Measurements from ENCODE around the gene SUOX.
"Not testable (repeated sequence)": the region's sequence is repeated elsewhere in the genome, so short reads cannot be mapped to it uniquely, and the experiment has no call there.

The SUOX gene

DNA sequence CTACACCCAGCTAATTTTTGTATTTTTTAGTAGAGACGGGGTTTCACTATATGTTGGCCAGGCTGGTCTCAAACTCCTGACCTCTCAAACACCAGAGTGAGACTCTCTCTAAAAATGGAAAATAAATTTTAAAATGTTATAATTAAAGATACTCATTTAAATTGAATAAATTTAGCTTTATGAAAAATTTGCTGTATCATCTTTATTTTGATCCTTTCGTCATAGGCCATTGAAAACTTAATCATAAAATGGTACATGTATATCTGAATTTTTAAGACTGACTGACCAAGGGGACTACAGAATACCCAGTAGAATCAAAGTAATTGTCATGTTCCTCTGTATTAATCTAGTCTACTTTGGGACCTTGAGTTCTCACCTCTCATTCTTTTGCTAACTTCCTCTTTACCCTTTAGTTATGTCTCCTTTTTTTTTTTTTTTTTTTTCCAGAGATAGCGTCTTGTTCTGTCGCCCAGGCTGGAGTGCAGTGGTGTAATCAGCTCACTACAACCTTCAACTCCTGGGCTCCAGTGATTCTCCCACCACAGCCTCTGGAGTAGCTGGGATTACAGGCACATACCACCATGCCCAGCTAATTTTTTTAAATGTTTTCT, 13.7 kb upstream of the SUOX start:
- DNase-seq (ENCODE audit: low read depth): no peak

DNA sequence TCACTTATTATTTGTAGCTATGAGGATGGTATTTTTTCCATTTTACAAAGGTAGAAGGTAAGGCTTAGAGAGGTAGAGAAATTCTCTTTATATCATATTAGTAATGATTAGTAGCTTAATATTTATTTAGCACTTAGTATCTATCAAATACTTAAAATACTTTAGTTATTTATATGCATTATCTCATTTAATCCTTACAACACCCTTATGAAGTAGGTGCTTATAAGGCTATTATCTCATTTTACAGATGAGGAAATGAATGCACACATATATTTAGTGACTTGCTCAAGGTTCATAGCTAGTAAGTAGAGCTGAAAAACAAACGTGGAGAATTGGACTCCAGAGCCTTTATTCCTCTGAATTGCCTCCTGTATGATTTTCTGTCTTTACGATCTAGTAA, 12.2 kb upstream of the SUOX start:
- no peak for DNase-seq (ENCODE audit: low read depth)

DNA sequence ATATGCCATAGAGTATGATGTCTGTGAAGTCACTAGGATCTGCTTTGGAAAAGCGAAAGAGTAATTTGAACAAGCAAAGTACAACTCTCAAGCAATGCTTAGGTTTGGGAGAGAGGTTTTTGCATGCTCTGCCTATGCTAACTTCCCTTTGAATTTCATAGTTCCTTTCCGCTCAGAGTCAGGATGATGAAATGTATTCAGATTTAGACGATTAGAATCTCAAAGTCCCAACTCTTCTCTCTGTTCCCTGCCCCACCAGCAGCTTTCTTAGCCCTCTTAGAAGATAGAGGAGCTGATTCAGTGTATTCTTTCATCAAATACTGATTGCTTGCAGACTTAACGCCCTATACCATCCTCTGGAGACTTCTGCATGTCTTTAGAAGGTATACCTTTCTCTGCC, 11.7 kb upstream of the SUOX start:
- no peak for DNase-seq (ENCODE audit: low read depth)

DNA sequence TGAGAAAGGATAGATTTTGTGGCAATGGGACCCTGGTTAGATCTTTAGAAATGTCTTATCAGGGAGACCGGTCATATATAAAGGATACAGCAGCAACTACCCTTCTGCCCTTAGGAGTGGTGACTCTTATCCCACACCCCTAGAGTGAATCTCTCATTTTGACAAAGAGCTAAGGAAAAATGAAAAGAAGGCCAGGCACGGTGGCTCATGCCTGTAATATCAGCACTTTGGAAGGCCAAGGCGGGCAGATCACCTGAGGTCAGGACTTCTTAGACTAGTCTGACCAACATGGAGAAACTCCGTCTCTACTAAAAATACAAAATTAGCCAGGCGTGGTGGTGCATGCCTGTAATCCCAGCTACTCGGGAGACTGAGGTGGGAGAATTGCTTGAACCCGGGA, 11.1 kb upstream of the SUOX start:
- DNase-seq (ENCODE audit: low read depth): not testable (repeated sequence)

DNA sequence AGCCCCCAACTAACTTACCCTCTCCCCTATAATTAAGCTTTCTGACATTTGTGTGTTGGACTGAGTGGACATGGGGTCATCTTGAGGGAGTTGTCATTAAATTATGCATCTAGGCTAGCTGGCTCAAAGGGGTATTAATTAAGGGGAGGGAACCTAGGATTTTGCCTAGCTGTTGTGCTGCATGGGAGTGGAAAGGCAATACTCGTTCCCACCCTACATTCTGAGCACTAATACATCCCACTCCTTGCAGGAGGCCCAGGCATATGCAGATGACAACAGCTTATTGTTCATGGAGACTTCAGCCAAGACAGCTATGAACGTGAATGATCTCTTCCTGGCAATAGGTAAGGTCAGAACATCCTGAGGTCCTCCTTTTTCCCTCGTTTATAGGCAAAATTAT, 6.0 kb upstream of the SUOX start:
- no peak for DNase-seq (ENCODE audit: low read depth)

DNA sequence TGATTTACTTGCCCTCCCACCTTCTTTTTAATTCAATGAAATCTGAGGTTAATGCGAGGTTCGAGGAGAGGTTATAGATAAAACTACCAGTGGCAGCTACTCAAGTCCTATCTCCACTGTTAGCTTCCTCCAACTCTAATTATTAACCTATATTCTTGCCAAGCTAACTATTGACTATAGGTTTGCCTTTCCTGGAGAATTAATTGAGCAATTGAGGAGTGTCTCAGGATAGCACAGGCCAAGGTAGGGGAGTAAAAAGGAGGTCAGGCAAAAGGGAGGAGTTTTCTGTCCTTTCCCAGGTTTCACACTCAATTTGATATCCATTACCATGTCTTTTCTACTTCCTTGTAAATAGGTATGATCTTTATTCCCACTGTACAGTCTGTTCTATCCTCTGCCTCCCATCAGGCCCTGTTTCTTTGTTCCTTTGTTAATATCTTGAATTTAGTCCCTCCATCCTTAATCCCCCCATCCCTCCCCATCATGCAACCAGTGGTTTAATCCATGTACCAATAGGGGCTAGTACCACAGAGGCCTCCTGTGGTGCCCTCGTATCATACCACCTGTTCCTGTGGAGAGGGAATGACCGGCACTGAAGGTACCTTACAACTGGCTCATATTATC, 3.7 kb upstream of the SUOX start:
- DNase-seq (ENCODE audit: low read depth): no peak

DNA sequence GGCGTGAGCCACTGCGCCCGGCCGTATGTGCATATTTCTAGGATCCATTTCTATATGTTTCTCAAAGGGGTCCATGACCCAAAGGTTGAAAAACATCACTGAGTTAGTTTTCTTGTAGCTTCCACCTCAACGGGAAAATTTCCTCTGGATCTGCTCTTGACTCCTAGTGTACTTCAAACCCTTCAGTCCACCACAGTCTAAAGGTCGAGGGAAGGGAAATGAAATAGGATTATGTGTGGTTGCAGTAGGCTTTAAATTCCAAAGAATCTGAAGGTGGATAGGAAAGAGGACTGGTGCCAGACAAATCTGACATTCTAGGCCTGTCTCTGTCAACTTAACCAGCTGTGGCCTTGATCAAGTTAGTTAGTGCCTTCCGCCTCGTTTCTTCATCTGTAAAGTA, 1.7 kb upstream of the SUOX start:
- DNase-seq (ENCODE audit: low read depth): no peak

DNA sequence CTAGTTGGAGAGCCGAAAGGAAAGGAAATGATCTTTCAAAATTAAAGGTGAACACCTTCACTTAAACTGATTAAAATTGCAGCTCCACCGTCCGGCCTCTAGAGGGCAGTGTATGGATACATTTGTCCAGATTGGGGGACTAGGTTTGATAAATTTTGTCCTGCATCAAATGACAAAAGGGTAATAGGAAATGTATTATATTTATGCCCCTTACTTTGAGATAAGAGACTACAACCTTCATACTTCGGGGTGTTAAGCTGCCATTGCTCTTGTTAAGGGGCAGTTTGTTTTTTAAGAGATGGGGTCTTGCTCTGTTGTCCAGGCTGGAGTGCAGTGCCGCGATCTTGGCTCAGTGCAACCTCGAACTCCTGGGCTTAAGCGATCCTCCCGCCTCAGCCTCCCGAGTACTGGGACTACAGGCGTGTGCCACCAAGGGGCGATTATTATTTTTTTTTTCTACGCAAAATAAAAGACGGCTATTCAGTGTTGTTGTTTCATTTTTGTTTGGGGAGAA, 818 bp upstream of the SUOX start:
- peak; percentile 47 for DNase-seq (ENCODE audit: low read depth)

DNA sequence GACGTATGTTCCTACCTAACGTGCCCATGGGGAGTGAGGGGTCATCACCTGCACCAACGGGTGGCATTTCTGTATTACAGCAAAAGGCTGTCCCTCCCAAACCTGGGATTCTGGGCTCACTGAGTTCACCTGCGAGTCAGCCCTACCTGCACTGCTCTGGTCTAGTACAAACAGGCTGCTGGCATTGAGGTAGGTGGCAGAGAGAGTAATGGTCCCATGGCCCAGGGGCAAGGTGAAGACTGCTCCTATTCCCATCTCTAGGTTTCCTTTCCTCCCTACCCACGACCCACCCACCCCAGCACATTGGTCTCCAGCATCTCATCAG, 421 bp downstream of the SUOX start:
- no peak for DNase-seq (ENCODE audit: low read depth)

DNA sequence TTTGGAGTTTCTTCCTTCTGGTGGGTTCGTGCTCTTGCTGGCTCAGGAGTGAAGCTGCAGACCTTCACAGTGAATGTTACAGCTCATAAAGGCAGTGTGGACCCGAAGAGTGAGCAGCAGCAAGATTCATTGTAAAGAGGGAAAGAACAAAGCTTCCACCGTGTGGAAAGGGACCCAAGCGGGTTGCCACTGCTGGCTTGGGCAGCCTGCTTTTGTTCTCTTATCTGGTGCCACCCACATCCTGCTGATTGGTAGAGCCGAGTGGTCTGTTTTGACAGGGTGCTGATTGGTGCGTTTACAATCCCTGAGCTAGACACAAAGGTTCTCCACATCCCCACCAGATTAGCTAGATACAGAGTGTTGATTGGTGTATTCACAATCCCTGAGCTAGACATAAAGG, 2.4 kb downstream of the SUOX start:
- DNase-seq (ENCODE audit: low read depth): not testable (repeated sequence)

DNA sequence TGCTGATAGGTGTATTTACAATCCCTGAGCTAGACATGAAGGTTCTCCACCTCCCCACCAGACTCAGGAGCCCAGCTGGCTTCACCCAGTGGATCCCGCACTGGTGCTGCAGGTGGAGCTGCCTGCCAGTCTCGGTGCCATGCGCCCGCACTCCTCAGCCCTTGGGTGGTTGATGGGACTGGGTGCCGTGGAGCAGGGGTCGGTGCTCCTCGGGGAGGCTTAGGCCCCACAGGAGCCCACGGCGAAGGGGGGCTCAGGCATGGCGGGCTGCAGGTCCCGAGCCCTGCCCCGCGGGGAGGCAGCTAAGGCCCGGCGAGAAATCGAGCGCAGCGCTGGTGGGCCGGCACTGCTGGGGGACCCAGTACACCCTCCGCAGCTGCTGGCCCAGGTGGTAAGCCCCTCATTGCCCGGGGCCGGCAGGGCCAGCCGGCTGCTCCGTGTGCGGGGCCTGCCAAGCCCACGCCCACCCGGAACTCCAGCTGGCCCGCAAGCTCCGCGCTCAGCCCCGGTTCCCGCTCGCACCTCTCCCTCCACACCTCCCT, 3.0 kb downstream of the SUOX start:
- DNase-seq (ENCODE audit: low read depth): not testable (repeated sequence)

DNA sequence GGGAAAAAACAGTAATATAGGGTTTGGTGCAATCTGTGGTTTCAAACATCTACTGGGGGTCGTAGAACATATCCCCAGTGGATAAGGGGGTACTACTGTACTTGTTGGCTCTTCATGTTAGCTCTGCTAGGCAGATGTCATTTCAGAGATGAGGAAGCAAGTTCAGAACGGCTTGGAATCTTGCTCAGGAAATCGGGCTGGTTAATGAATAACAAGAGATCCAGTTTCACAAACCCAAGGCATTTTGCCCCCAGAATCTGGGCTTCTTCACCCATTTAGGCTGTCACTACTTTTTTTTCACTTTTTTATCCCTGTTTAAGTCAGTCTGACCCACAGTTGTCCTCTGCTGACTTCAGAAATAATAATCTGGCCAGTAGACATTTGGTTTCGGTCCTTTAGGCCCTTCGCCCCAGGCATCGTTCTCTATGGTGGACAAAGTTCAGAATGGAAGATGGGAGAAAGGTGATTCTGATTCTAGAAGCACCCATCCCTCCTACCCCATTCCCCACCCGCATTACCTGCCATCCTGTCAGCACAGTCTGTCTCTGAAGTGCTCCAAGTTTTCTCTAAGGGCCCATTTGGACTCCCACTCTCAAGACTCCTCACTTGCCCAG, 4.5 kb downstream of the SUOX start:
- no peak for DNase-seq (ENCODE audit: low read depth)

DNA sequence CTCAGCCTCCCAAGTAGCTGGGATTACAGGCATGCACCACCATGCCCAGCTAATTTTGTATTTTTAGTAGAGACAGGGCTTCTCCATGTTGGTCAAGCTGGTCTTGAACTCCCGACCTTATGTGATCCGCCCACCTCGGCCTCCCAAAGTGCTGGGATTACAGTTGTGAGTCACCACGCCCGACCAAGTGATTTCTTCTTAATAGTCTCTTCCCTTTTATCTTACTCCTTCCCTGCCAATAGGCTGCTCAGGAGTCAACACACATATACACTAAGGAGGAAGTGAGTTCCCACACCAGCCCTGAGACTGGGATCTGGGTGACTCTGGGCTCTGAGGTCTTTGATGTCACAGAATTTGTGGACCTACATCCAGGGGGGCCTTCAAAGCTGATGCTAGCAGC, 6.3 kb downstream of the SUOX start:
- not testable (repeated sequence) for DNase-seq (ENCODE audit: low read depth)

DNA sequence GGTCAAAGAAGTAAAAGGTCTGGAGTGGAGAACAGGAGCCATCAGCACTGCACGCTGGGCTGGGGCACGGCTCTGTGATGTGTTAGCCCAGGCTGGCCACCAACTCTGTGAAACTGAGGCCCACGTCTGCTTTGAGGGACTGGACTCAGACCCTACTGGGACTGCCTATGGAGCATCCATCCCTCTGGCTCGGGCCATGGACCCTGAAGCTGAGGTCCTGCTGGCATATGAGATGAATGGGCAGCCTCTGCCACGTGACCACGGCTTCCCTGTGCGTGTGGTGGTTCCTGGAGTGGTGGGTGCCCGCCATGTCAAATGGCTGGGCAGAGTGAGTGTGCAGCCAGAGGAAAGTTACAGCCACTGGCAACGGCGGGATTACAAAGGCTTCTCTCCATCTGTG, 7.1 kb downstream of the SUOX start:
- DNase-seq (ENCODE audit: low read depth): no peak

DNA sequence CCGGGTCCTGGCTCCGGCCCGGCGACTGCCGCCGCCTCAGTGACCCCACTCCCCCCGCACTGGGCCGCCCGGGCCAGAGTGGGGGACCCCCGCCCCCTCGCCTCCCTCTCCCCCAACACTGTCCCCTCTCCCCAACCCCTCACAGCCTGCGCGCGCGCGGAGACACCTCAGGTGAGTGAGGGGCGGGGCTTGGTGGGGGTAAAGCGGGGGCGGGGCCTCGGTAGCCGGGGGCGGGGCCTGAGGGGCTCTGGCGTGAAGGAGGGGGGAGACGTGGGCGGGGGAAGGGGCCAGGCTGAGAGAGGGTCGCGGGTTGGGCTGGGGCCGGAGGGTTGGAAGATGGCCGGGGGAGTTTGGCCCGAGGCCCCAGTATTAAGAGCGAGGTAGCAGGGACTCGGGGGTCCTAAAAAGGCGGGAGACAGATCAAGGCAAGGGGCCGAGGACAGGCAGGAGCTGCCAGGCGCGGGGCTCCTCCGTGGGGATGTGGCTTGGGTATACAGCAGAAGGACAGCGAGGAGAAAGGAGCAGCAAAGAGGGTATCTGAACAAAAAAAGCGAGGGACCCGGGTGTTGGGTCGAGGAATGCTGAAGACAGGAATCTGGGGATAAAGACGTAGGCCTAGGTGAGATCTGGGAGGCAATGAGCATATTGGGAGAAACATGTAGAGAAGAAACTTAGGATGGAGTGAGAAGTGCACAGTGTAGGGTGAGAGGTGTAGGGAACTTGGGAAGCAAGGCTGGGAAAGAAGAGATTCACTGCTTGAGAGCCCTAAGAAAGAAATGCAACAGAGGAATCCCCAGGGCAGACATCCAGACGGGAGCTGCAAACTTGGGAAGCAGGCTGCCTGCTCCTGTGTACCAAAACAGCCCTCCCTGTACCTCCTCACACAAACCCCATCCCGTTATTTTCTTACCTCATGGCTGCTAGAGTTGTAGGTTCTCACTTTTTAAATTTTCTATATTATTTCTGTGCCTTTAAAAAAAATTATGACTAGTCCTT, 10.8 kb downstream of the SUOX start:
- DNase-seq (ENCODE audit: low read depth): peak; percentile 63

DNA sequence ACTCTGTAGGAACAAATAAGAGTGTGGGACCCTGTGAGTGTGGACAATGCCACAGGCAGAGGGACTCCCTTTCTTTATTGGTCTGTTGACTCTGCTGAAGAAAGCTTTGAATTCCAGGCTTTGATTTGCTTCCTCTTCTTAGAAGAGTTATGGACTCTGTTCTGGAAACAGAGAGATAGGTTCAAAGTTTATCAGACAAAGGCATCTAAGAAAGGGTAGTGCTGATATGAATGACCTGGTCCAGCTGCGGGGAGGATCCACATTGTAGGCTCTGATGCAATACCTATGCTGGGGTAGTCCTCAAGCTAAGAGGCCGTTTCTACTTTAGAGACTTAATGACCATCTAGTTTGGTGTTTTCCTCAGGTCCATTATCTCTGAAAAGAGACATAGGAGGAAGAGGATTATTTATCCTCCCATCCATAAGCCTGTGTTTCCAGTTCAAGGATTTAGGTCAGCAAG, 13.1 kb downstream of the SUOX start:
- DNase-seq (ENCODE audit: low read depth): no peak

DNA sequence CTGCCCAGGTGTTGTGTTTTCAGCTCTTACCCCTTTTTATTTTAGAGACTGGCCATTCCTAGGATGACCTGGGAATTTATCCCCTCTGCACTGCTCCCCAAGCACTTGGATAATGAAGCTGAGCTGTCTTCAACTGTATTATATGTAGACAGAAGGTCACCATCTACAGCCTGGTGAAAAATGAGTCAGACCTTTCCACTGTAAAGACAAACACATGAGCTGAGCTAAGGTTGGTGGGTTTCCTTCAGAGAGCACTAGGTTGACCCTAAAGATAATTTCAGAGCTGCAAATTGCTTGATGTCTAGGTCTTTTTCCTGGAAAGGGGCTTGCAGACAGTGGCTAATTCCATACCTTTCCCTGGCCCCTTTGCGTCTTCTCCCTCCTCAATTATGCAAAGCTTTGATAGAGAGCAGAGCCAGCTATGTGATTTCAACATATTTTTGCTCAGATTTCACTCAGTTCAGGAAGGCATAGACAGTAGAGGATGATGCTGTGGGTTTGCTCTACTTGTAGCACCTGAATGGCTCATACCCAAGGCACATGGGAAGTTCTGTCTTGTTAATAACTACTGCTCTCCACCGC, 14.5 kb downstream of the SUOX start:
- DNase-seq (ENCODE audit: low read depth): no peak

DNA sequence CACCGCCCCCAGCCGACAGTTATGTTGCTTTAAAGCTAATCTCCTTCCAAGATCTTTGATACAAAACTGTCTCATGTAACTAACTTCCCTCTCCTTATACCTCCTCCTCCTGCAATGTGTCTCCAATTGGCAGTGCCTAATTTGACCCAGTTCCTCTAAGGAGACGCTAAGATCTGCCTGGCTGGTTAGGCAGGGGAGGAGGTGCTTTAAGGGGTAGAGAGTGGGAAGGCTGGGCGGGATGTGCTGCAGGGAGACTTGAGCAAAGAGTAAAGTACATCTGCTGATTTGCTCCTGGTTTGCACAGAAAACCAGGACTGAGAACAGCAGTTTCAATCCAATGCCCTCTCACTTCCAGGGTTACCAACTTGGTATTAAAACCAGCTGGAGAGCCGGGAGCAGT, 16.4 kb downstream of the SUOX start:
- DNase-seq (ENCODE audit: low read depth): no peak

DNA sequence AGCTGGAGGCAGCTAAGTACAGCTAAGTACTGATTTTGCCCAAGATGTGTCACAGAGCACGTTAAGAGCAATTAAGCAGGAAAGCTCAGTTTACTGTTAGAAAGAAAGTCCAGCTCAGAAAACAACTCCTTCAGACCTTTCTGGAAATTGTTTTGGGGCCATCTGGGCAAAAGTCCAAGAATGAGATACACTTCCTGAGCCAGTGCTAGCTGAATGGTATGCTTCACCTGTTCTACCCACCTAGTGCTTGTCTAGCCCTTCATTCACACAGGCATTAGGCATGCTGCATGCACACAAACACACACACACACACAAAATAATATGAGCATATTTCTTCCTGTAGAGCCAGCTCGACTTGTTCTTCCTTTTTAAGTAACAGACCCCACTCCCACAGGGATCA, 17.1 kb downstream of the SUOX start:
- no peak for DNase-seq (ENCODE audit: low read depth)

DNA sequence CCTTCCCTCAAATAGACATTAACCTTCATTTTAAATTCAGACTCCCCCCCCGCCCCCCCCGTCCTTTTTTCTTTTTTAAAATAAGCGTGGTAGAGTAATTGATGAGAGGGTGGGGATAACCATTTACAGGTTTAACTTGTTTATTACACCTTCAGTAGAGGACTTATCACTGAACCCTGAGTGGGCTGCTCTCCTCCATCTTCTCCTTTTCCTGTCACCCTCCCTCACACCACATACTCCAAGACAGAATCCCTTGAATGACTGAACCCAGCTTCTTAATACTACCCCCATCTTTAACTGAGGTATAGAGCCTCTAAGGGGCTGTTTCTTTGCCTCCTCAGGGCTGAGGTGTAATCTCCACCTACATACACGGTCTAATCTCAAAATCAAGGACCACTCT, 20.1 kb downstream of the SUOX start:
- DNase-seq (ENCODE audit: low read depth): no peak

DNA sequence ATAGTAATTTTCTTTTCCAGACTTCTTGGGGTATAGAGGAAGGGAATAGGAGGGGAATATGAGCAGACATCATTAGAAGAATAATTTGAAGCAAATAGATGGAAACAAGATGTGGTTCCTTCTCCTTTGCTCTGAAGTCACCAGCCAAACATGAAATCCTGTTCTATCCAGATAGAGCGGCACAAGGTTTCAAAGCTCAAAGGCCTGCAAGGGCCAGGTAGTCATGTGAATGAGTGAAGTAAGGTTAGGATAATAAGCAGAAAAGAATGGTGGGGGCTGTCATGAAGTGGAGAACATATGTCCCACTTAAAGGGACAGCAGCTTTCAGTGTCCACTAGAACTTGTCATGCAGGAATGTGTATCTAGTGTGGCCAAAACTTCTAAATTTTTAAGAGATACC, 21.3 kb downstream of the SUOX start:
- no peak for DNase-seq (ENCODE audit: low read depth)

All from T follicular helper cell (primary cell).